GM12873 (cell line): ENCODE data around the gene FOSL1.

Experiments
- CTCF ChIP-seq: IDR thresholded peaks from 2 replicates; pipeline ENCODE4 v1.5.1; 2012; ENCODE audit warnings: low read depth, mild to moderate bottlenecking, moderate library complexity, low read length, control low read depth; ENCODE audit not compliant: insufficient read depth; ENCODE audit errors: missing control alignments

FOSL1 gene

GRCh38 chr11:65854852-65855837 lies 45.0 kb downstream of the FOSL1 start:
- TF ChIP-seq CTCF, result no peak

GRCh38 chr11:65854161-65854592 lies 46.0 kb downstream of the FOSL1 start:
- no peak for TF ChIP-seq CTCF

- peak; percentile 30 for TF ChIP-seq CTCF
These were observed 46.8 kb downstream of the FOSL1 start for GRCh38 chr11:65853246-65853979.

- TF ChIP-seq CTCF, result no peak
These were observed 47.5 kb downstream of the FOSL1 start for GRCh38 chr11:65852508-65853245.

GRCh38 chr11:65851811-65852507 lies 48.2 kb downstream of the FOSL1 start:
- no peak for TF ChIP-seq CTCF

- peak; percentile 78 for TF ChIP-seq CTCF
These were observed 49.1 kb downstream of the FOSL1 start for GRCh38 chr11:65851083-65851579.
